ENCODE measurements around the gene LCNL1.

LCNL1 gene

DNA sequence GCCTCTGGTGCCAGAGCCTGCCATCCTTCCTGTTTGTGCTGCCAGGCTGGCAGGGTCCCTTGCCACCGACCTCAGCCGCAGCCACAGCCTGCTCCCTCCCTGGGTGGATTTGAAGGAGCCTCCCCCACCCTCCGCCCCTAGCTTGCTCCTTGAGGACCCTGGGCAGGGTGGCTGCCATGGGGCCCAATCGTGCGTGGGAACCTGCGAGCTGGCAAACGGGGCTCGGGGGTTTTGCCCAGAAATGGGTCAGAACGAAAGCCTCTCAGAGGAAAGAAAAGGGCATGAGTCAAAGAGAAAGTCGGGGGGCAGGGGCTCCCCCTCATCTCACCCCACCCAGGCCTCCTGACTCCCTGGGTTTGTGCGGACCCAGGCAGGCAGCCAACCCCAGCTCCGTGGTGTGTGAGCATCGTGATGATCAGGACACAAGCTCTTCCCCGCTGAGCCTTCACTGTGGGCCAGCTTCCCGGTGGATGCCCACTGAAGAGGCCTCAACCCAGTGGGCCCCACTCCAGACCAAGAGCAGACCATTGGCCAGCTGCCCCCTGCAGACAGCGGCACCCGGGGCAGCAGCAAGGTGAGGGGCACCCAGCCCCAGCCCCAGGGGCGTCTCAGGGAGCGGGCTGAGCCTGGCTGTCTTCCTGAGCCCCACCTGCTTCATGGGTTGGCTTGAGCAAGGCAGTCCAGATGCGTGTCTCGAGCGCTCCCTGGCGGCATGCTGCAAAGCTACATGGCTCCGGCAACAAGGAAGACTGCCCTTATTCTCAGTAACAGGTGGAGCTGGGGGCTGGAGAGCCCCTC lies 52.1 kb downstream of the LCNL1 start:
- Mint-ChIP-seq H3K27me3 (peaks cover 19% of the 10 kb centered on the region), H3K4me3 (peak overlapping the region; percentile 77), H3K9me3 (no peaks in the 10 kb centered on the region), H3K36me3 (no peaks in the 10 kb centered on the region), H3K4me1 (peaks cover 53% of the 10 kb centered on the region), H3K27ac (peak overlapping the region; percentile 92)
- ATAC-seq: peak; percentile 78

Data from stimulated activated memory B cell treated with anti-CD40 and anti-IgM and Interleukin-4, amounts not matched to agents 10 μg/mL and 1 μg/mL and 100 μg/mL, for 72 hours (primary cell).